Right lobe of liver (tissue), 6 donors: ENCODE data around the gene TRMT6. TPM values are rescaled to one million over a fixed set of nuclear protein-coding genes. Genes with fewer than 3 reads are reported as not detected.

Source experiments
- ATAC-seq, 4 donors: fragments of 200-7000 bp; cut with Tn5 transposase; one replicate each; pipeline ENCODE4 v1.9.1; 2020; ENCODE audit warnings: mild to moderate bottlenecking in 4 of 4, moderate library complexity in 4 of 4
- DNase-seq, 3 donors: peaks; one replicate each; pipeline ENCODE4 v3.0.0-alpha.2; 2020
- H3K27ac ChIP-seq, 3 donors: fragments of 200-600 bp; one replicate each; pipeline ENCODE4 v1.8.0; 2022
- H3K27me3 ChIP-seq, 2 donors: fragments of 200-600 bp; one replicate each; pipeline ENCODE4 v1.8.0; 2022
- H3K36me3 ChIP-seq, 4 donors: fragments of 200-600 bp; sonication (generic) in 1 of 4; one replicate each; pipeline versions ENCODE4 v1.5.1 to v1.8.0; 2017 to 2022; ENCODE audit warnings: control low read depth in 1 of 4
- H3K4me1 ChIP-seq, 4 donors: fragments of 200-600 bp; sonication (generic) in 1 of 4; one replicate each; pipeline versions ENCODE4 v1.5.1 to v1.8.0; 2017 to 2022; ENCODE audit warnings: control low read depth in 1 of 4
- H3K4me3 ChIP-seq, 3 donors: fragments of 200-600 bp; one replicate each; pipeline ENCODE4 v1.8.0; 2022
- H3K9me3 ChIP-seq, 4 donors: fragments of 200-600 bp; sonication (generic) in 1 of 4; one replicate each; pipeline versions ENCODE4 v1.5.1 to v1.8.0; 2017 to 2022; ENCODE audit warnings: control low read depth in 1 of 4
- POLR2A ChIP-seq: fragments of 450-650 bp; IDR thresholded peaks from one replicate; pipeline ENCODE4 v1.6.1; 2017; ENCODE audit warnings: antibody characterized with exemption, mild to moderate bottlenecking
- WGBS: methylation state at CpG from one replicate; pipeline ENCODE4 v1.1.6; 2018; ENCODE audit warnings: low coverage, low lambda C conversion rate; ENCODE audit not compliant: insufficient coverage; ENCODE audit errors: missing lambda C conversion rate; 5-methylcytosine and 5-hydroxymethylcytosine counted together
- intact Hi-C, 2 donors: fragments of 100-400 bp; cut with DNase I; formaldehyde crosslinking; loops; one replicate each; pipeline versions ENCODE4 v1.11.2 to v1.14.1; 2022
- total RNA-seq, 6 experiments: library from RNA; depleted of rRNA in 2 of 6; stranded (reverse); fragments of >200 nt in 2 of 6; fragmentation: NEBNext Ultra II Directional in 3 of 6; extraction: Animal tissue kit (Norgen Biotek cat#: 25700) in 3 of 6; gene quantifications; one replicate each; pipeline versions ENCODE4 v1.1.0 to v1.2.4, GENCODE V29; 2016 to 2023
- TF ChIP-seq, protein P1 (sequence below), 4 donors: fragments of 200-600 bp in 3 of 4; fragments of 450-650 bp in 1 of 4; IDR thresholded peaks; one replicate each; pipeline versions ENCODE4 v1.5.1 to v1.8.0; 2016 to 2022; ENCODE audit warnings: antibody characterized with exemption in 4 of 4, mild to moderate bottlenecking in 2 of 4
- donor health status: DM: no; HTN: yes; CAD: no.
- donor health status: DM: no; HTN: no; CAD: no.
- donor health status: DM: no; HTN: no; CAD: no.
- donor health status: DM: no; HTN: yes; CAD: no.
- donor health status: DM: no; HTN: yes; CAD: no.

TRMT6 gene
- total RNA-seq, 6 experiments from 2014 or later, result 2.8 to 5.8 (median 4.3) TPM

DNA sequence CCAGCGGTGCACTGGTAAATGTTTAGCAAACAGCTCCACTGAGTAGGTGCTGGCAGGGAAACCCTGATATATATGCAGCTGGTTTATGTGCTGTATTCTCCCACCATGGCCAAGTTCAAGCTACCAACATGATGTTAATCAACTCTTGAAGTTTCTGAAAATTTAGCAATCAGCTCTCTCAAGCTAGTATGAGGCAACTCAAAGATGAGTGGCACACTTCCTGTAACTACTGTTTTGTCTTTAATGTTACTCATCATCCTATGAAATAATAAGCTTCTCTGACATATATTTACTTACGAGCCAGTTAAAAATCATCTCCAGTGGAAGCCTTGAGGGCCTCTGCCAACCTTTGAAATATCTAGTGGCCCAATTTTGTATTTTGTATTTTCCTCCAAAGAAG, 54.7 kb downstream of the TRMT6 start:
- Histone ChIP-seq H3K4me3 (no peak overlapping the region), H3K36me3 (no peaks in the 10 kb centered on the region), H3K27ac (no peak overlapping the region), H3K9me3 (no peaks in the 10 kb centered on the region), H3K27me3 (no peaks in the 10 kb centered on the region), H3K4me1 (no peaks in the 10 kb centered on the region)
- intact Hi-C loops, result no loop called here
- TF ChIP-seq, protein P1, sequence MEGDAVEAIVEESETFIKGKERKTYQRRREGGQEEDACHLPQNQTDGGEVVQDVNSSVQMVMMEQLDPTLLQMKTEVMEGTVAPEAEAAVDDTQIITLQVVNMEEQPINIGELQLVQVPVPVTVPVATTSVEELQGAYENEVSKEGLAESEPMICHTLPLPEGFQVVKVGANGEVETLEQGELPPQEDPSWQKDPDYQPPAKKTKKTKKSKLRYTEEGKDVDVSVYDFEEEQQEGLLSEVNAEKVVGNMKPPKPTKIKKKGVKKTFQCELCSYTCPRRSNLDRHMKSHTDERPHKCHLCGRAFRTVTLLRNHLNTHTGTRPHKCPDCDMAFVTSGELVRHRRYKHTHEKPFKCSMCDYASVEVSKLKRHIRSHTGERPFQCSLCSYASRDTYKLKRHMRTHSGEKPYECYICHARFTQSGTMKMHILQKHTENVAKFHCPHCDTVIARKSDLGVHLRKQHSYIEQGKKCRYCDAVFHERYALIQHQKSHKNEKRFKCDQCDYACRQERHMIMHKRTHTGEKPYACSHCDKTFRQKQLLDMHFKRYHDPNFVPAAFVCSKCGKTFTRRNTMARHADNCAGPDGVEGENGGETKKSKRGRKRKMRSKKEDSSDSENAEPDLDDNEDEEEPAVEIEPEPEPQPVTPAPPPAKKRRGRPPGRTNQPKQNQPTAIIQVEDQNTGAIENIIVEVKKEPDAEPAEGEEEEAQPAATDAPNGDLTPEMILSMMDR (IDR thresholded peaks at IDR 0.05), result no peak
- no peak for TF ChIP-seq POLR2A
- DNase-seq, result no peak
- WGBS, result 54% methylated on average over 2 of the region's 2 CpGs
- ATAC-seq, result no peak

DNA sequence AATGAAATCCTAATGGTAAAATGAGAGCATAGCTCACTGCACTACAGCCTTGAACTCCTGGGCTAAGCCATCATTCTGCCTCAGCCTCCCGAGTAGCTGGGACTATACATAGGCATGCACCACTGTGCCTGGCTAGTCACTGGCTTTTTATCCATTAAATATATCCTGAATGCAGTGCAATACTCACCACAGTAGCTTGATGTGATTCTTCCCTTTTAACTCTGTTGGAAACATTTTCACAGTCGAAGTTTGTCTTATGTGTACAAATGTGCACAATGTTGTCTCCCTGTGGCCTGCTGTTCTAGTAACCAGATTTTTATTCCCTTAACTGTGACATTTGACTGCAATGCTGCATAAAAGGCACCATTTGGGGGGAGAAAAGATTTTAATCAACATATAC, 56.7 kb downstream of the TRMT6 start:
- Histone ChIP-seq H3K4me1 (no peaks in the 10 kb centered on the region), H3K9me3 (no peaks in the 10 kb centered on the region), H3K27me3 (no peaks in the 10 kb centered on the region), H3K4me3 (no peak overlapping the region), H3K36me3 (no peaks in the 10 kb centered on the region), H3K27ac (no peak overlapping the region)
- intact Hi-C loops, result no loop called here
- ATAC-seq, result no peak
- DNase-seq, result no peak
- TF ChIP-seq, protein P1 (IDR thresholded peaks at IDR 0.05), result no peak
- TF ChIP-seq POLR2A, result no peak
- WGBS, result 70% methylated on average over 2 of the region's 2 CpGs

DNA sequence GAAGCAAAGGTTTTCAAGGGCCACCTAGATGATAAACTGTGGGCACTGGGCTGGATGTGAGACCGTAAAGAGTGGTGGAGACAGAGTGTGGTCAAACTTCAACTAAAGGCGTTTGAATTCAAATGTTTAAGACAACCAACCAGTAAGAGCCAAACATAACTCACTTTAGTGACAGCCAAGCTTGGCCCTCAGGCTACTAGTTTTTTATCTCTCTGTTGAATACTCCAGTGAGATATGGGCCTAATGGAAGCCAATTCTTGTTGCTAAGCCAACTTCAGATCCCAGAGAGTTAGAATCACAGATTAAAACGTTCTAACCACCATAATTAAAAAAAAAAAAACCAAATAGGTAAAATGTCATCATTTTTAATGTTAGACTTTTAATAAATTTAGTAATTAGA, 57.3 kb downstream of the TRMT6 start:
- H3K9me3 ChIP-seq, result no peaks in the 10 kb centered on the region
- DNase-seq, result no peak
- no peaks in the 10 kb centered on the region for H3K4me1 ChIP-seq
- 50% methylated on average over 3 of the region's 3 CpGs for WGBS
- no peak for ATAC-seq
- intact Hi-C loops, result no loop called here
- H3K27me3 ChIP-seq, result no peaks in the 10 kb centered on the region
- H3K36me3 ChIP-seq, result no peaks in the 10 kb centered on the region
- no peak overlapping the region for H3K4me3 ChIP-seq
- H3K27ac ChIP-seq, result no peak overlapping the region
- TF ChIP-seq, protein P1 (IDR thresholded peaks at IDR 0.05), result no peak
- no peak for TF ChIP-seq POLR2A

DNA sequence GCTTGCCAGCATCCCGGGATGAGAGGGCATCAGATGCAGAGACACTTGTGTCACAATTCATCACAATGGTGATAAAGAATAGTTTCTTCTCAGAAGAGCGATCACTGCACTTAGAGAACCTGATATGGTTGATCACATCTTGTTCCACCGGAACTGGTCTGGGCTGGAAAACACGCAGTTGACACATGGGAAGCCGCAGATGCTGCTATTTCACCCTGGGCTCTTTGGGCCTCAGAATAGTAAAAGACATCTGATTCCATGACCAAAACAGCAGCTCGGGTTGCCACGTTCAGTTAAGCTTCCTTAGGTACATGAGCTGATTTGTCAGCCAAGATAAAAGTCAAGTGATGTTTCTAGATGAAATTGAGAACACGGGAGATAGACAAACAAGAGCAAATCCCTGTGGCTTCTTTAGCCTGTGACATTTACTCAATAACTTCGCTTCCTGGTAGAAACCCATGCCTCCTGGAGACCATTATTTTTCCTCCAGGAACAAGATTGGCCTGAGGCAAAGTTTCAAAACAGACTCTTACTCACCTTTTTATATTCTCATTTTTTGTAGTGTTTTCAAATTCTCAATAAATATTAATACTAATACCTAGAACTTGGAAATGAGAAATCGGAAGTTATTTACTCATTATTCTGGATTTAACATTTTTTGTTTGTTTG, 59.4 kb downstream of the TRMT6 start:
- H3K4me3 ChIP-seq, result no peak overlapping the region
- 68% methylated on average over 9 of the region's 10 CpGs for WGBS
- TF ChIP-seq, protein P1 (IDR thresholded peaks at IDR 0.05), result no peak
- no peak for TF ChIP-seq POLR2A
- no peaks in the 10 kb centered on the region for H3K9me3 ChIP-seq
- H3K4me1 ChIP-seq, result no peaks in the 10 kb centered on the region
- H3K36me3 ChIP-seq, result no peaks in the 10 kb centered on the region
- ATAC-seq (no peak), DNase-seq (no peak)
- intact Hi-C loops, result no loop called here
- no peak overlapping the region for H3K27ac ChIP-seq
- H3K27me3 ChIP-seq, result no peaks in the 10 kb centered on the region
